GM18867 (cell line): ENCODE measurements around the gene CDC42SE1.
A peak's percentile ranks its signal among the peaks of the same experiment; 100 is the strongest.

ENCODE experiments used
- ATAC-seq: cut with Tn5 transposase; IDR thresholded peaks from one replicate; pipeline ENCODE4 v1.9.1; 2021; ENCODE audit warnings: mild to moderate bottlenecking, moderate library complexity; ENCODE audit not compliant: unreplicated experiment

CDC42SE1 gene

GRCh38 chr1:151009674-151010345 is 49.6 kb downstream of the CDC42SE1 start:
- no peak for ATAC-seq

- no peak for ATAC-seq
Observed at GRCh38 chr1:151009206-151009587, 50.2 kb downstream of the CDC42SE1 start.

GRCh38 chr1:151008244-151009205 is 50.9 kb downstream of the CDC42SE1 start, which contains the start of gene PRUNE1:
PRUNE1 (plus strand) TSS chr1:151008449; CDS start chr1:151008633, 184 bp downstream.
- peak; percentile 81 for ATAC-seq

- no peak for ATAC-seq
Observed at GRCh38 chr1:151007853-151008243, 51.6 kb downstream of the CDC42SE1 start.

GRCh38 chr1:151006327-151007052 is 52.9 kb downstream of the CDC42SE1 start, which contains the start of gene MINDY1:
MINDY1 (minus strand) TSS chr1:151006902; CDS start chr1:151002617, 4,285 bp downstream.
- no peak for ATAC-seq

- no peak for ATAC-seq
Observed at GRCh38 chr1:151005729-151006319, 53.6 kb downstream of the CDC42SE1 start.

GRCh38 chr1:151003180-151003579 is 56.2 kb downstream of the CDC42SE1 start:
- ATAC-seq = no peak

- no peak for ATAC-seq
Observed at GRCh38 chr1:151002611-151003010, 56.8 kb downstream of the CDC42SE1 start.

- ATAC-seq = no peak
Observed at GRCh38 chr1:151002051-151002450, 57.4 kb downstream of the CDC42SE1 start.

GRCh38 chr1:151001602-151002001 is 57.8 kb downstream of the CDC42SE1 start:
- no peak for ATAC-seq
